BJ (cell line): ENCODE results near the gene PCBP3. TPM values are rescaled to one million over a fixed set of nuclear protein-coding genes. Genes with fewer than 3 reads are reported as not detected.

ENCODE experiments used
- CTCF ChIA-PET: fragments of 350-600 bp; formaldehyde crosslinking; extraction: SDS; loops from one replicate; lab custom pipeline; 2021; ENCODE audit warnings: antibody characterized with exemption, inconsistent platforms; lab: Yijun Ruan, JAX
- POLR2A ChIA-PET: fragments of 300-600 bp; sonication (Branson Sonifier 250); formaldehyde crosslinking; extraction: SDS; loops from one replicate; lab custom pipeline; 2021; ENCODE audit warnings: antibody characterized with exemption; lab: Charles Lee
- DNase-seq: peaks from one replicate; pipeline ENCODE4 v3.0.0-alpha.2; 2011; ENCODE audit warnings: low read depth
- H3K27me3 ChIP-seq: 2 replicates; pipeline ENCODE4 v1.6.0; 2011; ENCODE audit warnings: low read length; ENCODE audit not compliant: control insufficient read depth, insufficient read depth
- H3K36me3 ChIP-seq: 2 replicates; pipeline ENCODE4 v1.5.1; 2011; ENCODE audit warnings: low read length; ENCODE audit not compliant: control insufficient read depth, insufficient read depth
- H3K4me3 ChIP-seq: 2 replicates; pipeline ENCODE4 v1.5.1; 2011; ENCODE audit warnings: low read depth, mild to moderate bottlenecking, control low read depth, low read length
- CTCF ChIP-seq: IDR thresholded peaks from 2 replicates; pipeline ENCODE4 v1.5.1; 2011; ENCODE audit warnings: low read depth, mild to moderate bottlenecking, control low read depth, inconsistent platforms, low read length, moderate library complexity; ENCODE audit not compliant: insufficient read depth
- polyA plus RNA-seq: library from polyadenylated mRNA; depleted of rRNA; stranded (reverse); fragments of >200 nt; gene quantifications from 2 replicates; pipeline ENCODE4 v1.2.3, GENCODE V29; 2011

Gene PCBP3
- polyA plus RNA-seq, 1 experiment = 2.1 TPM

DNA sequence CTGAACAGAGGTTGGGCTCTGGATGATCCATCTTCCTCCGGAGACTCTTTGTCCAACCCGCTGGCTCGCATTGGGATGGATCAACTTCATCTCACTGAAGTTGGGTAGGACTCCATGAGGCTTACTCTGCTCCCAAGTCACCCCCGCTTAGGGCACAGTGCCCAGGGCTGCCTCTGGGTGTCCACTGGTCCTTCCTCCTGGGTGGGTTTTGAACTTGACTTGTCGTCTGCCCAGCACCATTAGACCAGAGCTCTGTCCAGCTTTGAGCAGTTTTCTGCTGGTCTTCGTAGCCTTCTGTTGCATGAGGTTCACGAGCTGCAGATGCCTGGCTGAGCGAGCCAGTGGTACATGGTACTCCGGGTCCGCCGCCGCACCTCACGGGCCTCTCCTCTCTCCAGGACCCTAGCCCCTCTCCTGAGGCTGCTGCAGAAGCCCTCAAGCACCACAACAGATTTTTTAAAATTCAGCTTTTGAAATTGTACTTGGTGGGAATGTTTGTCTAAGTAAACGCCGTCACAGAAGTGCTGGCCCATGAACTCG, 304.3 kb downstream of the PCBP3 start:
- no peak for DNase-seq
- peaks cover 3% of the 10 kb centered on the region; the same call in 1 of the 2 replicates for H3K27me3 ChIP-seq
- H3K4me3 ChIP-seq = no peak overlapping the region
- TF ChIP-seq CTCF = no peak
- ChIA-PET CTCF (interaction anchor here (1.5 kb wide), 1 partner anchor 26 kb away, joined by 5 read pairs; no protein-coding TSS in a partner anchor), POLR2A (no interaction called here)
- H3K36me3 ChIP-seq = no peaks in the 10 kb centered on the region

DNA sequence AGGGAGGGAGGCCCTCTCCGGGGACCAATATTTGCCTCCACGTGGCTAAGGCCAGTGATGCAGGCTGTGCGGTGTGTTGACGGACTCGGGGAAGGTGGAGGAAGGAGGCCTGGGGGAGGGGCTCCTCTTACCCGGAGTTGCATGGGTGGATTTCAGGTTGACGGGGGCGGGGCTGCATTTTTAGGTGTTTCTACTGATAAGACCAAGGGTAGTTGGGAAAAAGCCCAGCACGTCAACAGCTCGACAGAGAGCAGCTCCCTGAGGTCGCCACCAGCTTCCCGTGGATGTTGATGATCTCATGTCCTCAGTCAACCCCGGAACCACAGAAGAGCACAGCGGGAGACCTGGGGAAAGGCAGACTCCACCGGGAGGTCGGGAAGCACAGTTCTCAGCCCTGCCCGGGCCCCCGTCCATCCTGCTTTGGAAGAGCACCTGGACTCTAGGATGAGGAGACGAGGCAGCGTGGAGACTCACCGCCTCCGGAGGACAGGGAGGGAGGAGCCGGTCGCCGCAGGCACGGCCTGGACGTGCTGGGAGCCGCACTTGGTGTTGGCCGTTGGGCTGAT, 305.1 kb downstream of the PCBP3 start:
- ChIA-PET CTCF (interaction anchor here (0.7 to 1.5 kb wide), 2 partner anchors 10 to 27 kb away, joined by 3 to 5 read pairs; no protein-coding TSS in a partner anchor), POLR2A (no interaction called here)
- Histone ChIP-seq H3K4me3 (no peak overlapping the region), H3K27me3 (peaks cover 3% of the 10 kb centered on the region; the same call in 1 of the 2 replicates), H3K36me3 (no peaks in the 10 kb centered on the region)
- DNase-seq = no peak
- no peak for TF ChIP-seq CTCF

GRCh38 chr21:45949928-45950739, 306.6 kb downstream of the PCBP3 start:
- POLR2A ChIA-PET = no interaction called here
- H3K4me3 ChIP-seq = no peak overlapping the region
- CTCF ChIA-PET = no interaction called here
- no peaks in the 10 kb centered on the region for H3K36me3 ChIP-seq
- DNase-seq = no peak
- H3K27me3 ChIP-seq = peaks cover 3% of the 10 kb centered on the region; the same call in 1 of the 2 replicates
- no peak for TF ChIP-seq CTCF

GRCh38 chr21:45950740-45951515, 307.4 kb downstream of the PCBP3 start:
- DNase-seq = no peak
- H3K4me3 ChIP-seq = no peak overlapping the region
- no peak for TF ChIP-seq CTCF

More at GRCh38 chr21:45950740-45951515, 307.4 kb downstream of the PCBP3 start:
- ChIA-PET POLR2A (no interaction called here), CTCF (interaction anchor here (1.4 kb wide), 1 partner anchor 21 kb away, joined by 4 read pairs; no protein-coding TSS in a partner anchor)
- no peaks in the 10 kb centered on the region for H3K36me3 ChIP-seq
- peaks cover 3% of the 10 kb centered on the region; the same call in 1 of the 2 replicates for H3K27me3 ChIP-seq
